Head of caudate nucleus (tissue), 42 donors: ENCODE results near the gene ZRANB3.
A peak's percentile ranks its signal among the peaks of the same experiment; 100 is the strongest.
"Not testable (repeated sequence)": the region's sequence is repeated elsewhere in the genome, so short reads cannot be mapped to it uniquely, and the experiment has no call there.

Experiments used
- DNase-seq, 42 donors: peaks; one replicate each; pipeline versions ENCODE4 v3.0.0 to v3.0.0-alpha.2; 2020 to 2021; ENCODE audit warnings: mixed read lengths in 7 of 42
- intact Hi-C: fragments of 100-400 bp; cut with DNase I; formaldehyde crosslinking; loops from one replicate; pipeline ENCODE4 v1.15.0; 2022

The ZRANB3 gene

DNA sequence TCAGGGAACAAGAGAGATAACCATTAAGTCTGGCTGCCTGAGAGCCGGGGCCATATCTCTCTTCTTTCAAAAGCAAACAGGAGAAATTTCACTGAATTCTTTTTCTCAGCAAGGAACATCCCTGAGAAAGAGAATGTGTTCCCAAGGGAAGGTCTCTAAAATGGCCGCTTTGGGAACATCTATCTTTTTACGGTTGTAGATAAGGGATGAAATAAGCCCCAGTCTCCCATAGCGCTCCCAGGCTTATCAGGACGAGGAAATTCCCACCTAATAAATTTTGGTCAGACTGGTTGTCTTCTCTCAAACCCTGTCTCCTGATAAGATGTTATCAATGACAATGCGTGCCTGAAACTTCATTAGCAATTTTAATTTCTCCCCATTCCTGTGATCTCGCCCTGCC, 32.4 kb downstream of the ZRANB3 start:
- intact Hi-C loops, DNase-seq: not testable (repeated sequence)

DNA sequence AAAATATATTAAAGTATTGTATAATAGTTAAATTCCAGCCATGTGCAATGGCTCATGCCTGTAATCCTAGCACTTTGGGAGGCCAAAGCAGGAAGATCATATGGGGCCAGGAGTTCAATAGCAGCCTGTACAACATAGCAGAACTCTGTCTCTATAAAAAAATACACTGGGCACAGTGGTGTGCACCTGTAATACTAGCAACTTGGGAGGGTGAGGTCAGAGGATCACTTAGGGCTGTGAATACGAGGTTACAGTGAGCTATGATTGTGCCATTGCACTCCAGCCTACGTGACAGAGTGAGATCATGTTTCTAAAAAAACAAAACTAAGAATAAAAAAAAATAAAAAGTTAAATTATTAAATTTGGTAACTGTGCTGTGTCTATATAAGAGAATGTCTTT, 36.1 kb downstream of the ZRANB3 start:
- DNase-seq, result no peak
- intact Hi-C loops, result no loop called here

DNA sequence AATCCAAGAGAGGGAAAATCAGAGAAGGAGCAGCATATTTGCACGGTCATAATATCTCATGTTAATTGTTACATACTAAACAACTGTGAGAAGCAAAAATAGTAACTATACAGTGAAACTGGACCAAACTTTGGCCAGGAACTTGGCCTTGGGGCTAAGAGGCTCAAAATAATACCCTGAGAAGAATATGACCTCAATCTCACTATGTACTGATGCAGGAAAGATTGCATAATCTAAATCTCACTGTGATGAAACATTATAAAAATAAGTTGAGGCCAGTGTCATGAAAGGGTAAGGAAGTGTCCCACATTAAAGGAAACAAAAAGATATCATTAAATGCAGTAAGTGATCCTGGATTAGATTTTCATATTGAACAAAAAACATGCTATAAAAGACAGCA, 36.5 kb downstream of the ZRANB3 start:
- intact Hi-C loops, result no loop called here
- DNase-seq, result no peak

DNA sequence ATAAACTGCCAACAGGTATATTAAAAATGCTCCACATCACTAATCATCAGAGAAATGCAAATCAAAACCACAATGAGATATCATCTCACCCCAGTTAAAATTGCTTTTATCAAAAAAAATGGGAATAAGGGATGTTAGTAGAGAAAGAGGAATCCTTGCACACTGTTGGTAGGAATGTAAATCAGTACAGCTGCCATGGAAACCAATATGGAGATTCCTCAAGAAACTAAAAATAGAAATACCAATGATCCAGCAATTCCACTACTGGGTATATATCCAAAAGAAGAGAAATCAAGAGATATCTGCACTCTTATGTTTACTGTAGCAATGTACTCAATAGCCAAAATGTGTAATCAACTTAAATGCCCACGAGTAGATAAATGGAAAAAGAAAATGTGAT, 40.6 kb downstream of the ZRANB3 start:
- DNase-seq, result no peak
- intact Hi-C loops, result no loop called here

DNA sequence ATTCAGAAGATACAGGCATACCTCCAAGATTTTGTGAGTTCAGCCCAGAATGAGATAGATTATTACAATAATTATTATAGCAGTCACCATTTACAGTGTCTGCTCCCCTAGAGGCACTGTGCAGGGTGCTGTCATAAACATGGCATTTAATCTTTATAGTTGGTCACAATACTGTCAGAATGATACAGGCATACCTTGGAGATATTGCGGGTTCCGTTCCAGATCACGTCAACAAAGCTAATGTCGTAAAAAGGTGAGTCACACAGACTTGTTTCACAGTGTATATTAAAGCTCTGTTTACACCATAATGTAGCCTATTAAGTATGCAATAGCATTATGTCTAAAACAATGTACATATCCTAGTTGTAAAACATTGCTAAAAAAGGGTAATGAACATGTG, 45.6 kb downstream of the ZRANB3 start:
- intact Hi-C loops, result no loop called here
- DNase-seq, result no peak

DNA sequence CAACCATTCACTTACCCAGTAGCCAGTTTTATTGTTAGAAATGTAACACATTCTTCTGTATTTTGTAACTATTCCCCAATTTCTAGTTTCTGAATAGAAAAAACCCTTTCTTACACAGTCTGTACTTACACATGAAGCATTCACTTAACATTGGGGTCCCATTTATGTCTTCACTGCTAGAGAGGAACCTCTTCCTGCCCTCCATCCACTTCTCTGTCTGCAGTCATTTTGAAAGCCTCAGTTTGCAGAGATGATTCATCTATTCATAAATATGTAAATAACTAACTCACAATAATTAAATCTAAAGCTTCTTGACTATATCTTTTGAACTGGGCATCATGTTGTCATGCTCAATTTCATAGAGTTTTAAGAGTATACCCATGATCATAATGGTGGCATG, 55.9 kb downstream of the ZRANB3 start:
- intact Hi-C loops, result no loop called here
- DNase-seq, result no peak

DNA sequence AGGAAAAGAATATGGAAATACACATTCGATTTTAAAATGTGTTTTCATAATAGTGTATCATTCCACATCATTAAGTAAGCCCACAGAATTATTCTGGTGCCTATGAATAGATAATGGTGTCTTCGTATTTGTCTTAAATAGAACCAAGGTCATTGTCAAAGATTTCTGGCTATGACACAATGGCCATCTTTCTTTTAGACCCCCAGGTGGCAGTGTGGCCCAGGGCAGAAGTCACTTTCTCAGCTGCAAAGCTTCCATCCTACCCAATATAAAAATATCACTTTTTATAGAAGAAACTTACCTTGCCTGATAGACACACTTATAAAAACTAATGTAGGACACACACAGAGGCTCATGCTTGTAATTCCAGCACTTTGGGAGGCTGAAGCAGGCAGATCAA, 57.5 kb downstream of the ZRANB3 start:
- DNase-seq, result peak in 11 of 42 donors; percentile 5 to 51 (median 14)
- intact Hi-C loops, result no loop called here

DNA sequence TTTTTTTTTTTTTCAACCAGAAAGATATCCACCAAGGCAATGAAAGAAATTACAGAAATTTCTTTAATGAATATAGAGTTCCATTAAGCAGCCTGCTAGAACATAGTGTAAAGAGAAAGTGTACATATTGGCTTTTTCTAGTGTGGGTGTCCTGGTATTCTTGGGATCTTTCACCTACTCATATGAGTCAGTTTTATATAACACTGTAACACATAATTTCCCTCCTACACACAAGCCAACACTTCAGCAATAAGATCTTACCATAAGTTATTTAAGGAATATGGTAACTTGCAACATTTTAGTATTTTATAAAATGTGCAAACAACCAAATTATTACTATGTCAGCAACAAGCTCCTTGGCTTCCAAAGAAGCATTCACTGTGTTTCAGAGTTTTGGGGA, 59.9 kb downstream of the ZRANB3 start:
- peak in 2 of 42 donors; percentile 3 to 8 for DNase-seq
- intact Hi-C loops, result no loop called here

DNA sequence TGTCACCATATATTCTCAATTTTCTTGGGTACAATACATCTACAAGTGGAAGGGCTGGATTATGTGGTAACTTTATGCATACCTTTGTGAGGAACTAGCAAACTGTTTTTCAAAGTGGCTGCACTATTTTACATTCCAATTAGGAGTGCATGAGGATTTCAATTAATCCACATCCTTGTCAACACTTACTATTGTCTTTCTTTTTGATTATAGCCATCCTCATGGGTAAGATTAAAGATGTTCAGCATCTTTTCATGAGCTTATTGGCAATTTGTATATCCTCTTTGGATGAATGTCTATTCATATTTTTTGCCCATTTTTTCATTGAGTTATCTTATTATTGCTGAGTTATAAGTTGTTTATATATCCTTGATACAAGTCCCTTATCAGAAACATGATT, 73.7 kb downstream of the ZRANB3 start:
- intact Hi-C loops, result no loop called here
- DNase-seq, result no peak

DNA sequence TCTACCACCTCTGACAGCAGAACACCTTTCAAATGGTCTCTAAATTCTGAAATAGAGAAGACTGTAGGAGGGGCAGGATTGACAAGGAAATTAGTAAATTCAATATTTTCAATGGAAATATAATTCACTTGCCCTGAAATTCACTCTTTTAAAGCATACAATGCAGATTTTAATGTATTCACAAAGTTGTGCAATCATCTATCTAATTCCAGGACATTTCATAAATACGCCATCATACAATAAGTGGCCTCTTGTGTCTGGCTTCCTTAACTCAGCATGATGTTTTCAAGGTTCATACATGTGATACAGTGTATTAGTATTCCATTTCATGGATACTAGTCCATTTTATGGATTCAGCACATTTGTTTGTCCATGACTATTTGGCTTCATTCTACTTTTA, 74.2 kb downstream of the ZRANB3 start:
- intact Hi-C loops, result no loop called here
- no peak for DNase-seq

DNA sequence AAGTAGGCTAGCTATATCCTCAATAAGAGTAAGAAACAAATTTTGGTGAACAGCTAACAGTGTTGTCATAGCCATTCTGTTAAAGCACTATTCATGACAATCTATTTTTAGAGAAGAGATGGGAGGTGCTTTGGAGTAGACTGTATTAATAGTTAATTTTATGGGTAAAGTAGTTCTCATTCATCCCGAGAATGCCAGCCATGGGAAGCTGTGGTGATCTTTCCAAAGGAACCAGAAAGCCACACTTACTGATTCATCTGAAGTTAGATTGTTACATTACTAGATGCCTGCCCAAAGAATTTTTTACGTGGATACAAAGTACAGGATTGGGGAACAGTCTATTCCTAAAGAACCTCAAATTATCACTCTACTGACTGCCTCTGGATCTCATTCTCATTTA, 74.6 kb downstream of the ZRANB3 start:
- intact Hi-C loops, result no loop called here

DNA sequence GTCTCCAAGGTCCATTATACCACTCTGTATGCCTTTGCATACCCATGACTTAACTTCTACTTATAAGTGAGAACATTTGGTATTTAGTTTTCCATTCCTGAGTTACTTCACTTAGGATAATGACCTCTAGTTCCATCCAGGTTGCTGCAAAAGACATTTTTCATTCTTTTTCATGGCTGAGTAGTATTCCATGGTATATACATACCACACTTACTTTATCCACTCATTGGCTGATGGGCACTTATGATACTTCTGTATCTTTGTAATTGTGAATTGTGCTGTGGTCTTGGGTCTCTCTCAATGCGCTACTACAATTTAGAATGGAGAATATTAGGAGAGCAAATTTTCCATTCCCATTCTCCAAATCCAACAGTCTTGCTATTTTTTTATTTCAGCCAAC, 76.4 kb downstream of the ZRANB3 start:
- intact Hi-C loops, result no loop called here
- DNase-seq, result no peak

More for the DNA sequence above, 74.6 kb downstream of the ZRANB3 start:
- no peak for DNase-seq

DNA sequence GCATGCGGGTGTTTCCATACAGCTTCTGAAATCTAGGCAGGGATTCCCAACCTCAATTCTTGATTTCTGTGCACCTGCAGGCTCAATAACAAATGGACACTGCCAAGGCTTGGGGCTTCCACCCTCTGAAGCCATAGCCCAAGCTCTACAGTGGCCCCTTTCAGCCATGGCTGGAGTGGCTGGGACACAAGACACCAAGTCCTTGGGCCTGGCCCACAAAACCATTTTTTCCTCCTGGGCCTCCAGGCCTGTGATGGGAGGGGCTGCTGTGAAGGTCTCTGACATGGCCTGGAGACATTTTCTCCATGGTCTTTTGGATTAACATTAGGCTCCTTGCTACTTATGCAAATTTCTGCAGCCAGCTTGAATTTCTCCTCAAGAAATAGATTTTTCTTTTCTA, 78.0 kb downstream of the ZRANB3 start:
- intact Hi-C loops, DNase-seq: not testable (repeated sequence)

DNA sequence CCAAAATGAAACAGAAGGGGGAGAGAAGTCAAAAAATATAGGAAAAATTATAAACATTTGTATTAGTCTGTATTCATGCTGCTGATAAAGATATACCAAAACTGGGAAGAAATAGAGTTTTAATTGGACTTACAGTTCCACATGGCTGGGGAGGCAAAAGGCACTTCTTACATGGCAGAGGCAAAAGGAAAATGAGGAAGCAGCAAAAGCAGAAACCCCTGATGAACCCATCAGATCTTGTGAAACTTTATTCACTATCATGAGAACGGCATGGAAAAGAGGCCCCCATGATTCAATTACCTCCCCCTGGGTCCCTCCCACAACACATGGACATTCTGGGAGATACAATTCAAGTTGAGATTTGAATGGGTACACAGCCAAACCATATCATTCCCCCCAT, 79.1 kb downstream of the ZRANB3 start:
- intact Hi-C loops, result no loop called here
- DNase-seq, result no peak

DNA sequence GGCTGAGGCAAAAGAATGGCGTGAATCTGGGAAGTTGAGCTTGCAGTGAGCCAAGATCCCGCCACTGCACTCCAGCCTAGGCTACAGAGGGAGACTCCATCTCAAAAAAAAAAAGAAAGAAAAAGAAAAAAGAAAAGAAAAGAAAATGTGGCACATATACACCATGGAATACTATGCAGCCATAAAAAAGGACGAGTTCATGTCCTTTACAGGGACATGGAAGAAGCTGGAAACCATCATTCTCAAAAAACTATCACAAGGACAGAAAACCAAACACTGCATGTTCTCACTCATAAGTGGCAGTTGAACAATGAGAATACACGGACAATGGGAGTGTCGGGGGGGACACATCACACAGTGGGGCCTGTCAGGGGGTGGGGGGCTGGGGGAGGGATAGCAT, 88.0 kb downstream of the ZRANB3 start:
- intact Hi-C loops, DNase-seq: not testable (repeated sequence)

DNA sequence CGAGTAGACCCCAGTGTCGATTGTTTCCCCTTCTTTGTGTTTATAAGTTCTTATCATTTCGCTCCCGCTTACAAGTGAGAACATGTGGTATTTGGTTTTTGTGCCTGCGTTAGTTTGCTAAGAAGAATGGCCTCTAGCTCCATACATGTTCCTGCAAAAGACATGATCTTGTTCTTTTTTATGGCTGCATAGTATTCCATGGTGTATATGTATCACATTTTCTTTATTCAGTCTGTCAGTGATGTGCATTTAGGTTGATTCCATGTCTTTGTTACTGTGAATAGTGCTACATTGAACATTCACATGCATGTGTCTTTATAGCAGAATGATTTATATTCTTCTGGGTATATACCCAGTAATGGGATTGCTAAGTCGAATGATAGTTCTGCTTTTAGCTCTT, 95.9 kb downstream of the ZRANB3 start:
- intact Hi-C loops, DNase-seq: not testable (repeated sequence)

DNA sequence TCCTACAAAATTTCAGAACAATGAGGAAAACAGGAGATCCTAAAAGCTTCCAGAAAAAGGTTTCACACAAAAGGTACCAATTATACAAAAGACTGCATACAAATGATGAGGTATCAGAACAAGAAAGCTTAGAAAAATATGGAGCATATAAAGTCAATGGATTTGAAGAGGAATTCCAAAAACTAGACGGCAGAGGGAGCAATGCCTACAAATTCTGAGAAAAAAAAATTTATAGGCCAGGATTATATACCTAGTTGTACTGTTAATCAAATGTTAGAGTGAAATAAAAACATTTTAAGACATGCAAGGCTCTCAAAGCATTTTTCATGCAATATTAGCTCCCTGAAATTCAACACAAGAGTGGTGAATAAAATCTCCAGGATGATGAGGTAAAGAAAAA, 106.2 kb downstream of the ZRANB3 start:
- DNase-seq, result no peak
- intact Hi-C loops, result no loop called here

DNA sequence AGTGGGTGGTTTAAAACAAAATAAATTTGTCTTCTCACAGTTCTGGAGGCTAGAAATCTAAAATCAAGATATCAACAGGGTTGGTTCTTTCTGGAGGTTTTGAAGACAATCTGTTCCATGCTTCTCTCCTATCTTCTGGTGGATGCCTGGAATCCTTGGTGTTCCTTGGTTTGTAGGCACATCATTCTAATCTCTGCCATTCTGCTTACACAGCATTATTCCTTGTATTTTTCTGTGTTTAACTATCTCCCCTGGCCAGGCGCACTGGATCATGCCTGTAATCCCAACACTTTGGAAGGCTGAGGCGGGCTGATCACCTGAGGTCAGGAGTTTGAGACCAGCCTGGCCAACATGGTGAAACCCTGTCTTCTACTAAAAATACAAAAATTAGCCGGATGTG, 108.1 kb downstream of the ZRANB3 start:
- intact Hi-C loops, result no loop called here

DNA sequence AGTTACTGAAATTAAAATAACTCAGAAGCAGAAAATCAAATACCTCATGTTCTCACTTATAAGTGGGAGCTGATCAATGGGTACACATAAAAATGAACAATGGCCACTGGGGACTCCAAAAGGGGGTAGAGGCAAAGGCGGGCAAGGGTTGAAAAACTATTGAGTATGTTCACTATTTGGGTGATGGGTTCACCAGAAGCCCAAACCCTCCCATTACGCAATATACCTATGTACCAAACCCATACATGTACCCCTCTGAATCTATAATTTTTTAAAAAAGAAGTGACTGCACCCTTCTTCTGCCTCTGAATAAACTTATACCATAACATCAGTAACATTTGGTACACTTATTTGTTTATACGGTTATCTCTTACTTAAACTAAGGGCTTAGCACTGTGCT, 119.4 kb downstream of the ZRANB3 start:
- no peak for DNase-seq
- intact Hi-C loops, result no loop called here

More for the DNA sequence above, 108.1 kb downstream of the ZRANB3 start:
- no peak for DNase-seq

DNA sequence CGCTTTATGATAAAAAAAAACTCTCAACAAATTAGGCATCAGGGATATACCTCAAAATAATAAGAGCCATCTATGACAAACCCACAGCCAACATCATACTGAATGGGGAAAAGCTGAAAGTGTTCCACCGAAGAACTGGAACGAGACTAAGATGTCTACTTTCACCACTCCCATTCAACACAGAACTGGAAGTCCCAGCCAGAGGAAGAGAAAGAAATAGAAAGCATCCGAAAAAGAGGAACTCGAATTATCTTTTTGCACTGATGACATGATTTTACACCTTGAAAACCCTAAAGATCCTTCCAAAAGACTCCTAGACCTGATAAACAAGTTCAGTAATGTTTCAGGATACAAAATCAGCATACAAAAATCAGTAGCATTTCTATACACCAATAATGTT, 121.6 kb downstream of the ZRANB3 start:
- intact Hi-C loops, result no loop called here

DNA sequence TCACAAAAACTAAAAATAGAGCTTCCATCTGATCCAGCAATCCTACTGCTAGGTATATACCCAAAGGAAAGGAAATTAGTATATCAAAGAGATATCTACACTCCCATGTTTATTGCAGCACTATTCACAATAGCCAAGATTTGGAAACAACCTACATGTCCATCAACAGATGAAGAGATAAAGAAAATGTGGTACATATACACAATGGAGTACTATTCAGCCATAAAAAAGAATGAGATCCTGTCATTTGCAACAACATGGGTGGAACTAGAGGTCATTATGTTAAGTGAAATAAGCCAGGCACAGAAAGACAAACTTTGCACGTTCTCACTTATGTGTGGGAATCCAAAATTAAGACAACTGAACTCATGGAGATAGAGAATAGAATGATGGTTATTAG, 134.8 kb downstream of the ZRANB3 start:
- DNase-seq, intact Hi-C loops: not testable (repeated sequence)

More for the DNA sequence above, 121.6 kb downstream of the ZRANB3 start:
- DNase-seq, result no peak

DNA sequence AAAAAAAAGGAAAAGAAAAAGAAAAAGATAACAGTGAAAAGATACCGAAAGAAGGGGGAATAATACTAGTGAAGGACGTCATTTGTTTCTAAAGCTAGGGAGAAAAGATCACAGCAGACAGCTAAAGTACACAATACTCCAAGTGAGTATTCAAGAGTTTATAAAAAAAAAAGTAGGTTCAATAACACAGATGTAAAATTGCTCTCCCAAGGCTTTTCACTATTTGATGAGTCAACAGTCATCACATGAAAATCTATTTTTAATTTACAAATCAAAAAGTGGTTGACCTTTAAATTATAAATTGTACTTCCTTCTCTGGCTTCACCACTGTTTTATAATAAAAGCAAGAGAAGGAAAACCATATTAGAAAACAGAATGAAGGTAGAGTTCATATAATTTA, 144.0 kb downstream of the ZRANB3 start:
- no peak for DNase-seq
- intact Hi-C loops, result no loop called here
